HepG2 (cell line): ENCODE measurements around the gene ENG. TPM values are rescaled to one million over a fixed set of nuclear protein-coding genes. Genes with fewer than 3 reads are reported as not detected.

Experiments
- IKZF5 ChIP-seq: IDR thresholded peaks from 2 replicates; pipeline ENCODE4 v1.6.1; 2018; ENCODE audit warnings: missing genetic modification reagents, mild to moderate bottlenecking, missing compliant biosample characterization
- RFX1 ChIP-seq: fragments of 450-650 bp; IDR thresholded peaks from 2 replicates; pipeline ENCODE4 v1.6.1; 2017
- ZNF142 ChIP-seq: sonication (generic); formaldehyde crosslinking; IDR thresholded peaks from 2 replicates; pipeline ENCODE4 v1.4.0; 2020; ENCODE audit warnings: missing genetic modification reagents
- ZNF317 ChIP-seq: sonication (generic); formaldehyde crosslinking; IDR thresholded peaks from 2 replicates; pipeline ENCODE4 v1.5.0; 2020; ENCODE audit warnings: mild to moderate bottlenecking, missing genetic modification reagents
- ZNF335 ChIP-seq: sonication (generic); formaldehyde crosslinking; IDR thresholded peaks from 2 replicates; pipeline ENCODE4 v1.4.0; 2020; ENCODE audit warnings: missing genetic modification reagents
- ZNF430 ChIP-seq: sonication (generic); formaldehyde crosslinking; IDR thresholded peaks from 2 replicates; pipeline ENCODE4 v1.9.0; 2021; ENCODE audit warnings: mild to moderate bottlenecking, missing genetic modification reagents
- ZNF841 ChIP-seq: sonication (generic); formaldehyde crosslinking; IDR thresholded peaks from 2 replicates; pipeline ENCODE4 v1.8.1; 2023; ENCODE audit warnings: missing genetic modification reagents, borderline replicate concordance
- polyA plus RNA-seq, 8 experiments: library from polyadenylated mRNA; depleted of rRNA in 3 of 8; stranded (reverse) in 7 of 8; unstranded in 1 of 8; fragments of >200 nt; fragmentation: Illumina TruSeq in 4 of 8; extraction: Trizol in 4 of 8; gene quantifications; 2 replicates each; pipeline versions ENCODE4 v1.2.1 to v1.2.3, GENCODE V29; 2011 to 2016; ENCODE audit warnings: low read depth in 4 of 8, missing spikeins in 1 of 8, mixed read lengths in 1 of 8; ENCODE audit not compliant: insufficient read depth in 1 of 8
- total RNA-seq, 5 experiments: library from RNA; depleted of rRNA; stranded (reverse); fragments of >200 nt; fragmentation: Illumina TruSeq; extraction: Trizol; gene quantifications; 2 replicates each; pipeline ENCODE4 v1.2.3, GENCODE V29; 2016; ENCODE audit warnings: low read depth in 1 of 5
- TF ChIP-seq, protein P1 (sequence below): sonication (generic); formaldehyde crosslinking; IDR thresholded peaks from 2 replicates; pipeline ENCODE4 v1.5.0; 2020; ENCODE audit warnings: missing genetic modification reagents
- TF ChIP-seq, protein P2 (sequence below): sonication (generic); formaldehyde crosslinking; IDR thresholded peaks from 2 replicates; pipeline ENCODE4 v1.5.1; 2020; ENCODE audit warnings: mild to moderate bottlenecking, missing genetic modification reagents, borderline replicate concordance

ENG gene
- total and polyA plus RNA-seq, 2 of the 13 experiments (the other 11 are each of a cell fraction or from before 2014, with no cell fraction given), result 0.02 to 1.1 TPM

DNA sequence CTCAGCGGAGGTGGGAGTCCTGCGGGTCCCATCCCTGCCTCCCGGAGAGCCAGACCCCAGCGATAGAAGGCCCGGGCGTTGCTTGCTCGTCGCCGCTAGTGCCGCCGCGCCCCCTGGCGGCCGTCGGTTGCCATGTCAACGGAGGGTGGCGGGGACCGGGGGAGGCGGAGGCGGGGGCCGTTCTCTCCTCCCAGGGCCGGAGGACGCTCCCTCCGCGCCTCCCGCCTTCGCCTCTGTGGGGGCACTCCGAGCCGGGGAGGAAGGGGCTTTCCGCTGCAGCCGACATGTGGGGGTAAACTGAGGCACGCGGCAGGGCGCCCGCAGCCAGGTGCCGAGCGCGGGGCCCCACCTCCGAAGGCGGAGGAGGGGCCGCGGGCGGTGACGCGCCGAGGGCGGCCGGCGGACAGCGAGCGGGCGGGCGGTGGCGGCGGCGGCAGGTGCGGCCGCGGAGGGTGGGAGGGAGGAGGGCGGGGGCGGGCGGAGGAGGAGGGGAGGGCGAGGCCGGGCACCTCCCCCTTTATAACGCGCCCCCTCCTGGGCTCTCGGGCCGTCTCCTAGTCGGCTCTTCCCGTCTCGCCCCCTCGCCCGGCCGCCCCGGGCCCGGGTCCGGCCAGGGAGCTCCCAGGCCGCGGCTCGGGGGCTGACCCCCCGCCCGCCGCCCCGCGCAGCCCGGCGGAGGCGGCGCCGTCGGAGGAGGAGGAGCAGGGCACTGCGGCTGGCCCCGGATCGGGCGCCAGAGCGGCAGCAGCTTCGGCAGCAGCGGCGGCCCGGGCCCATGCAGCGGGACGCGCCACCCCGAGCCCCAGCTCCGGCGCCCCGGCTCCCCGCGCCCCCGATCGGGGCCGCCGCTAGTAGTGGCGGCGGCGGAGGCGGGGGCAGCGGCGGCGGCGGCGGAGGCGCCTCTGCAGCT is 69.2 kb downstream of the ENG start (continued):
- TF ChIP-seq ZNF142 (CRISPR knock-in tag) (0 out of 2 replicates have a peak, but pooled peaks have one; percentile 29), IKZF5 (0 out of 2 replicates have a peak, but pooled peaks have one; percentile 26), ZNF335 (no peak), ZNF430 (0 out of 2 replicates have a peak, but pooled peaks have one; percentile 51), ZNF841 (CRISPR knock-in tag) (no peak), ZNF317 (CRISPR knock-in tag) (no peak), RFX1 (peak; percentile 53)
- TF ChIP-seq, protein P1, sequence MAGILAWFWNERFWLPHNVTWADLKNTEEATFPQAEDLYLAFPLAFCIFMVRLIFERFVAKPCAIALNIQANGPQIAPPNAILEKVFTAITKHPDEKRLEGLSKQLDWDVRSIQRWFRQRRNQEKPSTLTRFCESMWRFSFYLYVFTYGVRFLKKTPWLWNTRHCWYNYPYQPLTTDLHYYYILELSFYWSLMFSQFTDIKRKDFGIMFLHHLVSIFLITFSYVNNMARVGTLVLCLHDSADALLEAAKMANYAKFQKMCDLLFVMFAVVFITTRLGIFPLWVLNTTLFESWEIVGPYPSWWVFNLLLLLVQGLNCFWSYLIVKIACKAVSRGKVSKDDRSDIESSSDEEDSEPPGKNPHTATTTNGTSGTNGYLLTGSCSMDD (CRISPR knock-in tag), result no peak
- TF ChIP-seq, protein P2, sequence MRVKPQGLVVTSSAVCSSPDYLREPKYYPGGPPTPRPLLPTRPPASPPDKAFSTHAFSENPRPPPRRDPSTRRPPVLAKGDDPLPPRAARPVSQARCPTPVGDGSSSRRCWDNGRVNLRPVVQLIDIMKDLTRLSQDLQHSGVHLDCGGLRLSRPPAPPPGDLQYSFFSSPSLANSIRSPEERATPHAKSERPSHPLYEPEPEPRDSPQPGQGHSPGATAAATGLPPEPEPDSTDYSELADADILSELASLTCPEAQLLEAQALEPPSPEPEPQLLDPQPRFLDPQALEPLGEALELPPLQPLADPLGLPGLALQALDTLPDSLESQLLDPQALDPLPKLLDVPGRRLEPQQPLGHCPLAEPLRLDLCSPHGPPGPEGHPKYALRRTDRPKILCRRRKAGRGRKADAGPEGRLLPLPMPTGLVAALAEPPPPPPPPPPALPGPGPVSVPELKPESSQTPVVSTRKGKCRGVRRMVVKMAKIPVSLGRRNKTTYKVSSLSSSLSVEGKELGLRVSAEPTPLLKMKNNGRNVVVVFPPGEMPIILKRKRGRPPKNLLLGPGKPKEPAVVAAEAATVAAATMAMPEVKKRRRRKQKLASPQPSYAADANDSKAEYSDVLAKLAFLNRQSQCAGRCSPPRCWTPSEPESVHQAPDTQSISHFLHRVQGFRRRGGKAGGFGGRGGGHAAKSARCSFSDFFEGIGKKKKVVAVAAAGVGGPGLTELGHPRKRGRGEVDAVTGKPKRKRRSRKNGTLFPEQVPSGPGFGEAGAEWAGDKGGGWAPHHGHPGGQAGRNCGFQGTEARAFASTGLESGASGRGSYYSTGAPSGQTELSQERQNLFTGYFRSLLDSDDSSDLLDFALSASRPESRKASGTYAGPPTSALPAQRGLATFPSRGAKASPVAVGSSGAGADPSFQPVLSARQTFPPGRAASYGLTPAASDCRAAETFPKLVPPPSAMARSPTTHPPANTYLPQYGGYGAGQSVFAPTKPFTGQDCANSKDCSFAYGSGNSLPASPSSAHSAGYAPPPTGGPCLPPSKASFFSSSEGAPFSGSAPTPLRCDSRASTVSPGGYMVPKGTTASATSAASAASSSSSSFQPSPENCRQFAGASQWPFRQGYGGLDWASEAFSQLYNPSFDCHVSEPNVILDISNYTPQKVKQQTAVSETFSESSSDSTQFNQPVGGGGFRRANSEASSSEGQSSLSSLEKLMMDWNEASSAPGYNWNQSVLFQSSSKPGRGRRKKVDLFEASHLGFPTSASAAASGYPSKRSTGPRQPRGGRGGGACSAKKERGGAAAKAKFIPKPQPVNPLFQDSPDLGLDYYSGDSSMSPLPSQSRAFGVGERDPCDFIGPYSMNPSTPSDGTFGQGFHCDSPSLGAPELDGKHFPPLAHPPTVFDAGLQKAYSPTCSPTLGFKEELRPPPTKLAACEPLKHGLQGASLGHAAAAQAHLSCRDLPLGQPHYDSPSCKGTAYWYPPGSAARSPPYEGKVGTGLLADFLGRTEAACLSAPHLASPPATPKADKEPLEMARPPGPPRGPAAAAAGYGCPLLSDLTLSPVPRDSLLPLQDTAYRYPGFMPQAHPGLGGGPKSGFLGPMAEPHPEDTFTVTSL, result no peak
